B cell (primary cell): ENCODE data around the gene PTCD2. TPM values are rescaled to one million over a fixed set of nuclear protein-coding genes. Genes with fewer than 3 reads are reported as not detected.

Experiments used
- ATAC-seq: fragments of 200-7000 bp; cut with Tn5 transposase; one replicate; pipeline ENCODE4 v1.10.0; 2021; ENCODE audit warnings: low read depth, mild to moderate bottlenecking, moderate number of reproducible peaks, moderate library complexity
- CTCF ChIA-PET: fragments of 350-600 bp; sonication (Branson Sonifier 250); formaldehyde crosslinking; loops from one replicate; lab custom pipeline; 2021; ENCODE audit warnings: antibody characterized with exemption, inconsistent platforms; lab: Charles Lee
- POLR2A ChIA-PET: fragments of 350-600 bp; sonication (Branson Sonifier 250); formaldehyde crosslinking; loops from one replicate; lab custom pipeline; 2021; ENCODE audit warnings: antibody characterized with exemption; lab: Charles Lee
- DNase-seq: peaks from one replicate; pipeline ENCODE4 v3.0.0; 2013
- H2AFZ ChIP-seq: 2 replicates; pipeline ENCODE4 v1.6.1; 2012; ENCODE audit warnings: mild to moderate bottlenecking, low read depth, low read length; ENCODE audit not compliant: insufficient read depth, poor library complexity, severe bottlenecking
- H3K27ac ChIP-seq, 2 donors: 1 replicate in 1 of 2; 2 replicates in 1 of 2; pipeline ENCODE4 v1.5.1; 2012 to 2013; ENCODE audit warnings: low read length in 2 of 2, mild to moderate bottlenecking in 2 of 2, moderate library complexity in 1 of 2
- H3K27me3 ChIP-seq, 4 experiments: fragments of 200-600 bp in 1 of 4; sonication (generic) in 1 of 4; replicated peaks in 1 of 4; 1 replicate in 2 of 4; 2 replicates in 2 of 4; pipeline versions ENCODE4 v1.6.1 to v1.7.0; 2013 to 2016; ENCODE audit warnings: low read length in 3 of 4, mild to moderate bottlenecking in 2 of 4, mixed read lengths in 1 of 4, moderate library complexity in 1 of 4; ENCODE audit not compliant: insufficient read depth in 4 of 4, control insufficient read depth in 3 of 4; ENCODE audit errors: control extremely low read depth in 1 of 4
- H3K36me3 ChIP-seq, 2 experiments: replicated peaks in 1 of 2; 1 replicate in 1 of 2; 2 replicates in 1 of 2; pipeline versions ENCODE4 v1.6.1 to v1.7.1; 2013; ENCODE audit warnings: low read length in 1 of 2; ENCODE audit not compliant: insufficient read depth in 2 of 2, control insufficient read depth in 1 of 2; ENCODE audit errors: control extremely low read depth in 1 of 2, extremely low read depth in 1 of 2
- H3K4me1 ChIP-seq, 2 donors: fragments of 200-600 bp in 1 of 2; sonication (generic) in 1 of 2; 1 replicate in 1 of 2; 2 replicates in 1 of 2; pipeline versions ENCODE4 v1.5.1 to v1.6.1; 2013 to 2017; ENCODE audit warnings: low read length in 2 of 2; ENCODE audit not compliant: control insufficient read depth in 2 of 2, insufficient read depth in 2 of 2
- H3K4me2 ChIP-seq: replicated peaks from 2 replicates; pipeline ENCODE3; 2012; ENCODE audit warnings: mild to moderate bottlenecking, low read depth, low read length; ENCODE audit not compliant: poor library complexity, severe bottlenecking
- H3K4me3 ChIP-seq, 5 experiments: fragments of 200-600 bp in 1 of 5; sonication (generic) in 1 of 5; 1 replicate in 3 of 5; 2 replicates in 2 of 5; pipeline versions ENCODE4 v1.5.1 to v1.7.0; 2011 to 2016; ENCODE audit warnings: low read length in 4 of 5, mild to moderate bottlenecking in 4 of 5, low read depth in 2 of 5, control low read depth in 1 of 5, moderate library complexity in 1 of 5; ENCODE audit not compliant: insufficient read depth in 1 of 5; ENCODE audit errors: control extremely low read depth in 1 of 5, extremely low read depth in 1 of 5
- H3K79me2 ChIP-seq: fragments of 200-600 bp; sonication (generic); one replicate; pipeline ENCODE4 v1.6.0; 2016; ENCODE audit warnings: low read length; ENCODE audit not compliant: control insufficient read depth, insufficient read depth
- H3K9ac ChIP-seq: fragments of 200-600 bp; sonication (generic); 2 replicates; pipeline ENCODE4 v1.6.1; 2017; ENCODE audit warnings: mild to moderate bottlenecking, low read length, moderate library complexity
- H3K9me3 ChIP-seq, 3 donors: one replicate each; pipeline versions ENCODE4 v1.6.1 to v1.7.1; 2013; ENCODE audit warnings: low read length in 2 of 3; ENCODE audit not compliant: control insufficient read depth in 2 of 3, insufficient read depth in 1 of 3; ENCODE audit errors: control extremely low read depth in 1 of 3
- H4K20me1 ChIP-seq: 2 replicates; pipeline ENCODE4 v1.6.0; 2012; ENCODE audit warnings: mild to moderate bottlenecking, low read length; ENCODE audit not compliant: insufficient read depth, control insufficient read depth, poor library complexity, severe bottlenecking
- H3K27ac Mint-ChIP-seq: one replicate; pipeline ENCODE4 v1.8.0; 2021; ENCODE audit warnings: mixed read lengths
- H3K27me3 Mint-ChIP-seq: one replicate; pipeline ENCODE4 v1.8.0; 2021; ENCODE audit warnings: mixed read lengths
- H3K4me1 Mint-ChIP-seq: one replicate; pipeline ENCODE4 v1.8.0; 2021; ENCODE audit warnings: mixed read lengths
- H3K4me3 Mint-ChIP-seq: one replicate; pipeline ENCODE4 v1.8.0; 2021; ENCODE audit warnings: mixed read lengths
- H3K9me3 Mint-ChIP-seq: one replicate; pipeline ENCODE4 v1.8.0; 2022; ENCODE audit warnings: mixed read lengths; ENCODE audit not compliant: insufficient read depth
- EZH2 ChIP-seq: IDR thresholded peaks from 2 replicates; pipeline ENCODE4 v1.6.1; 2012; ENCODE audit warnings: borderline replicate concordance, low read depth, mild to moderate bottlenecking, moderate library complexity, low read length; ENCODE audit not compliant: insufficient read depth, poor library complexity, severe bottlenecking
- WGBS: methylation state at CpG from one replicate; pipeline ENCODE4 v1.1.5; 2013; ENCODE audit warnings: missing lambda C conversion rate; ENCODE audit not compliant: insufficient coverage; 5-methylcytosine and 5-hydroxymethylcytosine counted together
- intact Hi-C: fragments of 100-400 bp; cut with micrococcal nuclease; formaldehyde crosslinking; loops from one replicate; pipeline ENCODE4 v1.10.0; 2022
- polyA plus RNA-seq: library from polyadenylated mRNA; depleted of rRNA; stranded (reverse); fragments of >200 nt; gene quantifications from 2 replicates; pipeline ENCODE4 v1.2.3, GENCODE V29; 2012
- total RNA-seq, 2 donors: library from RNA; stranded (reverse); fragments of 120-200 nt in 1 of 2; gene quantifications; 1 replicate in 1 of 2; 2 replicates in 1 of 2; pipeline versions ENCODE4 v1.2.3 to v1.2.4, GENCODE V29; 2013 to 2022
- TF ChIP-seq, protein P1 (sequence below): fragments of 200-600 bp; IDR thresholded peaks from one replicate; pipeline ENCODE4 v1.8.0; 2022; ENCODE audit warnings: antibody characterized with exemption, mild to moderate bottlenecking

PTCD2 gene
- total and polyA plus RNA-seq, 2 donors (not counting 1 experiment from before 2014, with no cell fraction given): 3.7 to 10.5 TPM

DNA sequence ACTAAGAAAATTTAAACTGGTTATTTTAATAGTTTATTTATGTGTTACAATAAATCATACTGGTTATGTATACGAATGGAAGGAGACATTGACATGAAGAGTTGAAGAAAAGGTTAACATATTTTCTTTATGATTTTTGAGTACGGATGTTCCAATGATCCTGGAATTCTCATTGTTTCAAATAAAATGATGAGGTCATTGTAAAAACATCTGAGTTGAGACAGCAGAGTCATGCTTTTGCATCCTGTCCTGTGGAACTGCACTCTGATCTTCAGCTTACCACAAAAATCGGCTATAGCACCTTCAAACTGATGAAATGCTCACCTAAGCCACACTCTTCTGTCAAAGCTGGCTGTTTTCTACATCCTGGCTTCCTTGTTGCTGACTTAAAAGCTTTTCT lies 67.8 kb downstream of the PTCD2 start:
- Histone ChIP-seq H3K36me3 (no peaks in the 10 kb centered on the region), H3K4me1 (no peaks in the 10 kb centered on the region), H3K4me3 (no peak overlapping the region), H3K9ac (no peak overlapping the region), H3K27ac (no peak overlapping the region), H3K9me3 (no peaks in the 10 kb centered on the region), H3K79me2 (no peaks in the 10 kb centered on the region), H3K27me3 (peaks cover 0 to 3% (median 1%) of the 10 kb centered on the region in 4 experiments), H3K4me2 (no peak overlapping the region), H2AFZ (no peak overlapping the region), H4K20me1 (no peaks in the 10 kb centered on the region)
- no peak overlapping the region for H3K27ac Mint-ChIP-seq
- intact Hi-C loops: no loop called here
- 93% methylated on average over 2 of the region's 3 CpGs for WGBS
- no peak overlapping the region for H3K4me3 Mint-ChIP-seq
- ChIA-PET POLR2A (no interaction called here), CTCF (interaction anchor here (0.9 kb wide), 1 partner anchor 15 kb away, joined by 3 read pairs; no protein-coding TSS in a partner anchor)
- DNase-seq: no peak
- H3K9me3 Mint-ChIP-seq: no peaks in the 10 kb centered on the region
- peaks cover 4% of the 10 kb centered on the region for H3K4me1 Mint-ChIP-seq
- H3K27me3 Mint-ChIP-seq: peaks cover 11% of the 10 kb centered on the region
- no peak for ATAC-seq
- TF ChIP-seq, protein P1, sequence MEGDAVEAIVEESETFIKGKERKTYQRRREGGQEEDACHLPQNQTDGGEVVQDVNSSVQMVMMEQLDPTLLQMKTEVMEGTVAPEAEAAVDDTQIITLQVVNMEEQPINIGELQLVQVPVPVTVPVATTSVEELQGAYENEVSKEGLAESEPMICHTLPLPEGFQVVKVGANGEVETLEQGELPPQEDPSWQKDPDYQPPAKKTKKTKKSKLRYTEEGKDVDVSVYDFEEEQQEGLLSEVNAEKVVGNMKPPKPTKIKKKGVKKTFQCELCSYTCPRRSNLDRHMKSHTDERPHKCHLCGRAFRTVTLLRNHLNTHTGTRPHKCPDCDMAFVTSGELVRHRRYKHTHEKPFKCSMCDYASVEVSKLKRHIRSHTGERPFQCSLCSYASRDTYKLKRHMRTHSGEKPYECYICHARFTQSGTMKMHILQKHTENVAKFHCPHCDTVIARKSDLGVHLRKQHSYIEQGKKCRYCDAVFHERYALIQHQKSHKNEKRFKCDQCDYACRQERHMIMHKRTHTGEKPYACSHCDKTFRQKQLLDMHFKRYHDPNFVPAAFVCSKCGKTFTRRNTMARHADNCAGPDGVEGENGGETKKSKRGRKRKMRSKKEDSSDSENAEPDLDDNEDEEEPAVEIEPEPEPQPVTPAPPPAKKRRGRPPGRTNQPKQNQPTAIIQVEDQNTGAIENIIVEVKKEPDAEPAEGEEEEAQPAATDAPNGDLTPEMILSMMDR: no peak
- no peak for TF ChIP-seq EZH2

DNA sequence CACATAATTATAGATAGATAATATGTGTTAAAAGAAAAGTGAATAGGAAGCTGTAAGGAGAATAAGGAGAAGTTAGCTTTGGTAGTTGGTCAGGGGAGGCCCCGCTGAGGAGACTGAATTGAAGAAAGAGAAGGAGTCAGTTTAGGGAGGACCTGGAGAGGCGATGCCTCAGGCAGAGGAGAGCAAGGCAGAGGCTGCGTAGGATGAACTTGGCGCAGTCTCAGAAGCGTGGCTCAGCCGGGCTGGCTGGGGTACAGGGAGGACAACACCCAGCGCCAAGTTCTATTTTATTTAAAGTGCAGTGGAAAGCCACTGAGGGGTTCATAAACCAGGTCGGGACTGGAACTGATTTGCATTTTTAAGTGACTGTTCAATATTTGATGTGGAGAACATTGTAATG lies 68.5 kb downstream of the PTCD2 start:
- Histone ChIP-seq H2AFZ (no peak overlapping the region), H3K79me2 (no peaks in the 10 kb centered on the region), H4K20me1 (no peaks in the 10 kb centered on the region), H3K27ac (no peak overlapping the region), H3K27me3 (peaks cover 0 to 4% (median 1%) of the 10 kb centered on the region in 4 experiments), H3K9ac (no peak overlapping the region), H3K4me2 (no peak overlapping the region), H3K4me3 (no peak overlapping the region), H3K4me1 (no peaks in the 10 kb centered on the region), H3K9me3 (no peaks in the 10 kb centered on the region), H3K36me3 (no peaks in the 10 kb centered on the region)
- ChIA-PET POLR2A (no interaction called here), CTCF (no interaction called here)
- intact Hi-C loops: no loop called here
- Mint-ChIP-seq H3K4me1 (peaks cover 4% of the 10 kb centered on the region), H3K27me3 (peaks cover 11% of the 10 kb centered on the region), H3K27ac (no peak overlapping the region), H3K4me3 (no peak overlapping the region), H3K9me3 (no peaks in the 10 kb centered on the region)
- ATAC-seq (no peak), DNase-seq (no peak)
- TF ChIP-seq EZH2: no peak
- TF ChIP-seq, protein P1: no peak
- WGBS: 92% methylated on average over 8 of the region's 8 CpGs
